Measurements from ENCODE around the gene SLCO4C1. TPM values are rescaled to one million over a fixed set of nuclear protein-coding genes. Genes with fewer than 3 reads are reported as not detected.

Gene SLCO4C1
- total and polyA plus RNA-seq, 9 of the 15 experiments (the other 6 are each of a cell fraction or from before 2014, with no cell fraction given): 0.04 to 1.1 (median 0.13) TPM; not detected in 1

- Histone ChIP-seq H2AFZ (ENCODE audit: low read depth, low read length) (no peak overlapping the region), H3K4me1 (replicated peaks in 1 of 2; ENCODE audit: control insufficient read depth in 2 of 2, insufficient read depth in 2 of 2, low read length in 2 of 2) (no peaks in the 10 kb centered on the region), H3K4me2 (ENCODE audit: insufficient read depth, low read length) (no peak overlapping the region), H3K27ac (ENCODE audit: extremely low read depth, low read depth, low read length) (no peak overlapping the region), H3K4me3 (no peak overlapping the region), H3K79me2 (ENCODE audit: control insufficient read depth, insufficient read depth, low read length) (no peaks in the 10 kb centered on the region), H3K9ac (ENCODE audit: insufficient read depth in 1 of 2, low read depth in 2 of 2, low read length in 2 of 2) (no peak overlapping the region), H3K27me3 (ENCODE audit: control insufficient read depth in 2 of 2, insufficient read depth in 2 of 2, low read length in 2 of 2) (no peaks in the 10 kb centered on the region), H3K36me3 (ENCODE audit: control insufficient read depth, insufficient read depth, low read length) (no peaks in the 10 kb centered on the region), H3K9me1 (ENCODE audit: control insufficient read depth, insufficient read depth, low read length) (no peaks in the 10 kb centered on the region), H4K20me1 (replicated peaks; ENCODE audit: control insufficient read depth, insufficient read depth, low read length) (no peaks in the 10 kb centered on the region), H3K9me3 (replicated peaks; ENCODE audit: control insufficient read depth, insufficient read depth, low read depth, low read length) (no peaks in the 10 kb centered on the region; the same call in 1 of the 2 replicates)
- ATAC-seq (no peak), DNase-seq (ENCODE audit: extremely low read depth in 1 of 4, low spot score in 3 of 4) (no peak), FAIRE-seq (no peak)
- CTCF ChIA-PET (ENCODE audit: low intra/inter-chr PET ratio): no interaction called here
- no TSS peak for BruUV-seq (replicated peaks)
- TF ChIP-seq ELF1 (tag; IDR thresholded peaks at IDR 0.05) (no peak), KDM4B (IDR thresholded peaks at IDR 0.05; ENCODE audit: borderline replicate concordance in 2 of 2, low read depth in 1 of 2) (no peak), THRAP3 (IDR thresholded peaks at IDR 0.05; ENCODE audit: borderline replicate concordance) (no peak), TRIM24 (IDR thresholded peaks at IDR 0.05) (no peak), ZNF395 (CRISPR knock-in tag; IDR thresholded peaks at IDR 0.05) (no peak), TOE1 (IDR thresholded peaks at IDR 0.05; ENCODE audit: borderline replicate concordance) (no peak), TOE1 (CRISPR knock-in tag; IDR thresholded peaks at IDR 0.05; ENCODE audit: borderline replicate concordance, low read depth) (no peak), ETV6 (IDR thresholded peaks at IDR 0.05; ENCODE audit: borderline replicate concordance in 1 of 2, low read depth in 2 of 2, low read length in 1 of 2) (no peak), ETV6 (CRISPR knock-in tag; IDR thresholded peaks at IDR 0.05; ENCODE audit: borderline replicate concordance) (no peak), ZNF134 (CRISPR knock-in tag; conservative IDR thresholded peaks at IDR 0.05) (no peak), PML (IDR thresholded peaks at IDR 0.05; ENCODE audit: low read length) (no peak), PREB (CRISPR knock-in tag; IDR thresholded peaks at IDR 0.05) (no peak)
- in situ Hi-C loops (cut with MboI): no loop called here
- WGBS (ENCODE audit: insufficient coverage, low coverage, missing lambda C conversion rate): 0% methylated on average over 3 of the region's 3 CpGs
- POLR2A ChIA-PET: no interaction called here
- intact Hi-C loops (cut with micrococcal nuclease): no loop called here
These were observed 95.2 kb downstream of the SLCO4C1 start for GRCh38 chr5:102200861-102201260.

Data from K562 (cell line).